ENCODE measurements around the gene RPS16. TPM values are rescaled to one million over a fixed set of nuclear protein-coding genes. Genes with fewer than 3 reads are reported as not detected.

RPS16 gene
- total and polyA plus RNA-seq, 9 of the 15 experiments (the other 6 are each of a cell fraction or from before 2014, with no cell fraction given) = 82.6 to 3,671 (median 2,204) TPM

DNA sequence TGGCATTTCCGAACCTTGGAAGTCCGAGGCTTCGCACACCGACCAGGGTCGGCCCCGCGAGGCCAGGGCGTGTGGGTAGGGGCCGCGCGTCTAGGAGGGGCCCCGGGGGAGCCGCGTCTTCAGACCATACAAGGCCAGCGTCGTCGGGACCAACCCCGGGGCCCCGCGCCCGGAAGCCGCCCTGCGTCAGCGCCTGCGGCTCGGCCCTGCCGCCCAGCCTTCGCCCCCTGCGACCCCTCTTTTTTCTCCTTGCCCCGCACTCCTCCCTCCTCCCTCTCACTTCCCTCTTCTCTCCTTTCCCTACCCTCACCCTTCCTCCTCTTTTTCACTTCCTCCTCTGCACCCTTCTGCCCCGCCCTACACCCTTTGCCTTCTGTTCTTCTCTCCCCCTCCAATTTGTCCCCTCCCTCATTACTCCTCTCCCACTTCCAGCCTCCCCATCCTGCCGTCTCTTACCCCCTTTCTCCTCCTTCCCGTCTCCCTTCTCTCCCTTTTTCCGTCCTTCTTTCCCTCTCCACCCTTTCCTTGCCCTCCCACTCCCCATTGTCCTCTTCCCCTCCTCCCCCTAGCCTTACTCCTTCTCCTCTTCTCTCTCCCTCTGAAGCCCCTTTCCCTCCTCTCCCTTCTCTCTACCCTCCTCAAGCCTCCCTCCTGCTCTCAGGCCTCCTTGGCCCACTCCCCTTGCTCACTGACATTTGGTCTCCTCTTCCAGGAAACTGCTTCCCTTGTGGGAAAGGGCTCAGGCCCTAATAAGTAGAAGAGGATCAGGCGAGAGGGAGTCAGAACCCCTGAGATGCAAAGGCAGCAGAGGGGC lies 25.5 kb downstream of the RPS16 start:
- ATAC-seq (peak; percentile 16), DNase-seq (ENCODE audit: extremely low read depth in 1 of 4, low spot score in 3 of 4) (peak; percentile 43 to 68 (median 53)), FAIRE-seq (no peak)
- WGBS (ENCODE audit: insufficient coverage, low coverage, missing lambda C conversion rate) = 2% methylated on average over 28 of the region's 35 CpGs
- H4K20me1 ChIP-seq (replicated peaks; ENCODE audit: control insufficient read depth, insufficient read depth, low read length) = peaks cover 4% of the 10 kb centered on the region; the same call in 1 of the 2 replicates
- H3K4me2 ChIP-seq (ENCODE audit: insufficient read depth, low read length) = peak overlapping the region; percentile 85
- ChIA-PET POLR2A (interaction anchor here (3.0 to 4.0 kb wide), 2 partner anchors 19 to 25 kb away, joined by 16 to 18 read pairs; partner anchors contain the start of genes MED29, PAF1 and RPS16), CTCF (ENCODE audit: low intra/inter-chr PET ratio) (interaction anchor here (0.6 to 3.7 kb wide), 3 partner anchors 12 to 90 kb away, joined by 3 to 74 read pairs (median 4); partner anchors contain the start of gene LRFN1)
- peak overlapping the region; percentile 61 for H3K4me3 ChIP-seq
- H3K27me3 ChIP-seq (ENCODE audit: control insufficient read depth in 2 of 2, insufficient read depth in 2 of 2, low read length in 2 of 2) = no peaks in the 10 kb centered on the region
- in situ Hi-C loops (cut with MboI) (no loop called here), intact Hi-C loops (cut with micrococcal nuclease) (loop anchor here (2.0 to 5.0 kb wide), 4 partner anchors 67 to 288 kb away; partner anchors contain the start of gene SAMD4B)
- no peaks in the 10 kb centered on the region for H3K9me3 ChIP-seq (replicated peaks; ENCODE audit: control insufficient read depth, insufficient read depth, low read depth, low read length)
- no peaks in the 10 kb centered on the region for H3K9me1 ChIP-seq (ENCODE audit: control insufficient read depth, insufficient read depth, low read length)
- H3K27ac ChIP-seq (ENCODE audit: extremely low read depth, low read depth, low read length) = peak overlapping the region; percentile 98
- BruUV-seq (replicated peaks) = TSS peak; percentile 65
- peak overlapping the region; percentile 85 for H2AFZ ChIP-seq (ENCODE audit: low read depth, low read length)
- peaks cover 50 to 74% of the 10 kb centered on the region in 2 experiments for H3K4me1 ChIP-seq (replicated peaks in 1 of 2; ENCODE audit: control insufficient read depth in 2 of 2, insufficient read depth in 2 of 2, low read length in 2 of 2)
- peaks cover 15% of the 10 kb centered on the region; the same call in 1 of the 3 replicates for H3K36me3 ChIP-seq (ENCODE audit: control insufficient read depth, insufficient read depth, low read length)
- peaks cover 62% of the 10 kb centered on the region for H3K79me2 ChIP-seq (ENCODE audit: control insufficient read depth, insufficient read depth, low read length)
- H3K9ac ChIP-seq (ENCODE audit: insufficient read depth in 1 of 2, low read depth in 2 of 2, low read length in 2 of 2) = peak overlapping the region; percentile 91 to 94
- TF ChIP-seq TEAD1 (CRISPR knock-in tag; IDR thresholded peaks at IDR 0.05) (no peak), SMAD3 (CRISPR knock-in tag; conservative IDR thresholded peaks at IDR 0.05) (no peak), DMBX1 (CRISPR knock-in tag; IDR thresholded peaks at IDR 0.05; ENCODE audit: borderline replicate concordance) (no peak), ZBTB8A (IDR thresholded peaks at IDR 0.05; ENCODE audit: partially characterized antibody) (no peak), MECOM (CRISPR knock-in tag; IDR thresholded peaks at IDR 0.05) (no peak), KDM4B (IDR thresholded peaks at IDR 0.05; ENCODE audit: borderline replicate concordance in 2 of 2, low read depth in 1 of 2) (0 out of 4 replicates have a peak, but pooled peaks of 1 of the 2 experiments have one; percentile 25), HNRNPK (IDR thresholded peaks at IDR 0.05; ENCODE audit: low read depth, low read length, poor library complexity, severe bottlenecking) (peak; percentile 59), EZH2 (IDR thresholded peaks at IDR 0.05; ENCODE audit: borderline replicate concordance, low read depth, low read length) (no peak), PHB2 (IDR thresholded peaks at IDR 0.05; ENCODE audit: low read depth) (peak; percentile 70; the same call in 1 of the 2 replicates), NEUROD1 (IDR thresholded peaks at IDR 0.05; ENCODE audit: borderline replicate concordance, low read depth, low read length, partially characterized antibody) (no peak), ARID2 (IDR thresholded peaks at IDR 0.05) (peak; percentile 76), ZFP1 (CRISPR knock-in tag; IDR thresholded peaks at IDR 0.05) (no peak), KLF16 (IDR thresholded peaks at IDR 0.05) (no peak), BRD9 (IDR thresholded peaks at IDR 0.05; ENCODE audit: low read depth, partially characterized antibody) (peak; percentile 85), PTBP1 (IDR thresholded peaks at IDR 0.05; ENCODE audit: low read depth, low read length) (peak; percentile 35; the same call in 1 of the 2 replicates), KDM1A (IDR thresholded peaks at IDR 0.05) (peak in 1 of 2 experiments; percentile 42; a peak in 2 of 4 replicates), SIRT6 (IDR thresholded peaks at IDR 0.05; ENCODE audit: low read depth, low read length) (no peak)
- TF ChIP-seq, protein P1, sequence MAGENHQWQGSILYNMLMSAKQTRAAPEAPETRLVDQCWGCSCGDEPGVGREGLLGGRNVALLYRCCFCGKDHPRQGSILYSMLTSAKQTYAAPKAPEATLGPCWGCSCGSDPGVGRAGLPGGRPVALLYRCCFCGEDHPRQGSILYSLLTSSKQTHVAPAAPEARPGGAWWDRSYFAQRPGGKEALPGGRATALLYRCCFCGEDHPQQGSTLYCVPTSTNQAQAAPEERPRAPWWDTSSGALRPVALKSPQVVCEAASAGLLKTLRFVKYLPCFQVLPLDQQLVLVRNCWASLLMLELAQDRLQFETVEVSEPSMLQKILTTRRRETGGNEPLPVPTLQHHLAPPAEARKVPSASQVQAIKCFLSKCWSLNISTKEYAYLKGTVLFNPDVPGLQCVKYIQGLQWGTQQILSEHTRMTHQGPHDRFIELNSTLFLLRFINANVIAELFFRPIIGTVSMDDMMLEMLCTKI (IDR thresholded peaks at IDR 0.05; ENCODE audit: partially characterized antibody) = no peak
- TF ChIP-seq, protein P2, sequence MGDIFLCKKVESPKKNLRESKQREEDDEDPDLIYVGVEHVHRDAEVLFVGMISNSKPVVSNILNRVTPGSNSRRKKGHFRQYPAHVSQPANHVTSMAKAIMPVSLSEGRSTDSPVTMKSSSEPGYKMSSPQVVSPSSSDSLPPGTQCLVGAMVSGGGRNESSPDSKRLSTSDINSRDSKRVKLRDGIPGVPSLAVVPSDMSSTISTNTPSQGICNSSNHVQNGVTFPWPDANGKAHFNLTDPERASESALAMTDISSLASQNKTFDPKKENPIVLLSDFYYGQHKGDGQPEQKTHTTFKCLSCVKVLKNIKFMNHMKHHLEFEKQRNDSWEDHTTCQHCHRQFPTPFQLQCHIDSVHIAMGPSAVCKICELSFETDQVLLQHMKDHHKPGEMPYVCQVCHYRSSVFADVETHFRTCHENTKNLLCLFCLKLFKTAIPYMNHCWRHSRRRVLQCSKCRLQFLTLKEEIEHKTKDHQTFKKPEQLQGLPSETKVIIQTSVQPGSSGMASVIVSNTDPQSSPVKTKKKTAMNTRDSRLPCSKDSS (IDR thresholded peaks at IDR 0.05; ENCODE audit: low read depth, partially characterized antibody) = peak; percentile 50

All from K562 (cell line).